Measurements from ENCODE around the gene RTN4R. TPM values are rescaled to one million over a fixed set of nuclear protein-coding genes. Genes with fewer than 3 reads are reported as not detected.
"Not testable (repeated sequence)": the region's sequence is repeated elsewhere in the genome, so short reads cannot be mapped to it uniquely, and the experiment has no call there.

Gene RTN4R
- total and polyA plus RNA-seq, 4 donors: 0.05 to 2.7 (median 1.0) TPM

GRCh38 chr22:20277936-20278635 lies 10.0 kb upstream of the RTN4R start:
- intact Hi-C loops (cut with DNase I); H3K27me3 ChIP-seq (ENCODE audit: control insufficient read depth in 1 of 2, insufficient read depth in 2 of 2, low read length in 1 of 2); H3K27ac ChIP-seq (ENCODE audit: low read depth in 1 of 2, low read length in 2 of 2); ATAC-seq (ENCODE audit: low FRiP score); H3K9me3 ChIP-seq (ENCODE audit: control insufficient read depth, low read length); H3K36me3 ChIP-seq (ENCODE audit: control insufficient read depth in 1 of 2, insufficient read depth in 2 of 2, low read length in 1 of 2); H3K4me1 ChIP-seq (ENCODE audit: control insufficient read depth in 1 of 2, insufficient read depth in 2 of 2, low read length in 2 of 2); H3K4me3 ChIP-seq (ENCODE audit: low read length in 2 of 2); DNase-seq: not testable (repeated sequence)
- 84 to 87% methylated on average over 16 to 17 of the region's 18 CpGs for WGBS, 2 donors

- H3K9me3 ChIP-seq (ENCODE audit: control insufficient read depth, low read length): no peaks in the 10 kb centered on the region
- 83 to 88% methylated on average over 7 of the region's 7 CpGs for WGBS, 2 donors
- intact Hi-C loops (cut with DNase I): no loop called here
- no peak for ATAC-seq (ENCODE audit: low FRiP score)
- no peak overlapping the region for H3K4me3 ChIP-seq (ENCODE audit: low read length in 2 of 2)
- H3K36me3 ChIP-seq (ENCODE audit: control insufficient read depth in 1 of 2, insufficient read depth in 2 of 2, low read length in 1 of 2): no peaks in the 10 kb centered on the region
- DNase-seq: no peak
- H3K4me1 ChIP-seq (ENCODE audit: control insufficient read depth in 1 of 2, insufficient read depth in 2 of 2, low read length in 2 of 2): no peaks in the 10 kb centered on the region
- H3K27ac ChIP-seq (ENCODE audit: low read depth in 1 of 2, low read length in 2 of 2): no peak overlapping the region
- H3K27me3 ChIP-seq (ENCODE audit: control insufficient read depth in 1 of 2, insufficient read depth in 2 of 2, low read length in 1 of 2): no peaks in the 10 kb centered on the region
Observed at GRCh38 chr22:20276468-20276867, 8.3 kb upstream of the RTN4R start.

GRCh38 chr22:20275836-20276235 lies 7.7 kb upstream of the RTN4R start:
- Histone ChIP-seq H3K27ac (ENCODE audit: low read depth in 1 of 2, low read length in 2 of 2) (no peak overlapping the region), H3K9me3 (ENCODE audit: control insufficient read depth, low read length) (no peaks in the 10 kb centered on the region), H3K4me3 (ENCODE audit: low read length in 2 of 2) (no peak overlapping the region), H3K4me1 (ENCODE audit: control insufficient read depth in 1 of 2, insufficient read depth in 2 of 2, low read length in 2 of 2) (no peaks in the 10 kb centered on the region), H3K27me3 (ENCODE audit: control insufficient read depth in 1 of 2, insufficient read depth in 2 of 2, low read length in 1 of 2) (no peaks in the 10 kb centered on the region), H3K36me3 (ENCODE audit: control insufficient read depth in 1 of 2, insufficient read depth in 2 of 2, low read length in 1 of 2) (no peaks in the 10 kb centered on the region)
- DNase-seq: no peak
- intact Hi-C loops (cut with DNase I): no loop called here
- ATAC-seq (ENCODE audit: low FRiP score): no peak
- 96 to 98% methylated on average over 13 of the region's 13 CpGs for WGBS, 2 donors

- H3K36me3 ChIP-seq (ENCODE audit: control insufficient read depth in 1 of 2, insufficient read depth in 2 of 2, low read length in 1 of 2); DNase-seq; H3K27ac ChIP-seq (ENCODE audit: low read depth in 1 of 2, low read length in 2 of 2); intact Hi-C loops (cut with DNase I); H3K4me1 ChIP-seq (ENCODE audit: control insufficient read depth in 1 of 2, insufficient read depth in 2 of 2, low read length in 2 of 2); H3K9me3 ChIP-seq (ENCODE audit: control insufficient read depth, low read length); H3K4me3 ChIP-seq (ENCODE audit: low read length in 2 of 2); H3K27me3 ChIP-seq (ENCODE audit: control insufficient read depth in 1 of 2, insufficient read depth in 2 of 2, low read length in 1 of 2); ATAC-seq (ENCODE audit: low FRiP score): not testable (repeated sequence)
- 80 to 82% methylated on average over 5 to 6 of the region's 7 CpGs for WGBS, 2 donors
Observed at GRCh38 chr22:20275325-20275724, 7.2 kb upstream of the RTN4R start.

GRCh38 chr22:20274374-20274773 lies 6.3 kb upstream of the RTN4R start:
- ATAC-seq (ENCODE audit: low FRiP score); H3K4me1 ChIP-seq (ENCODE audit: control insufficient read depth in 1 of 2, insufficient read depth in 2 of 2, low read length in 2 of 2); intact Hi-C loops (cut with DNase I); H3K4me3 ChIP-seq (ENCODE audit: low read length in 2 of 2); H3K27me3 ChIP-seq (ENCODE audit: control insufficient read depth in 1 of 2, insufficient read depth in 2 of 2, low read length in 1 of 2); H3K9me3 ChIP-seq (ENCODE audit: control insufficient read depth, low read length); H3K36me3 ChIP-seq (ENCODE audit: control insufficient read depth in 1 of 2, insufficient read depth in 2 of 2, low read length in 1 of 2); DNase-seq; H3K27ac ChIP-seq (ENCODE audit: low read depth in 1 of 2, low read length in 2 of 2): not testable (repeated sequence)
- WGBS, 2 donors: 92 to 94% methylated on average over 7 to 9 of the region's 10 CpGs

- no peak overlapping the region for H3K4me3 ChIP-seq (ENCODE audit: low read length in 2 of 2)
- no peaks in the 10 kb centered on the region for H3K36me3 ChIP-seq (ENCODE audit: control insufficient read depth in 1 of 2, insufficient read depth in 2 of 2, low read length in 1 of 2)
- no peaks in the 10 kb centered on the region for H3K4me1 ChIP-seq (ENCODE audit: control insufficient read depth in 1 of 2, insufficient read depth in 2 of 2, low read length in 2 of 2)
- ATAC-seq (ENCODE audit: low FRiP score): no peak
- H3K27me3 ChIP-seq (ENCODE audit: control insufficient read depth in 1 of 2, insufficient read depth in 2 of 2, low read length in 1 of 2): no peaks in the 10 kb centered on the region
- no peak overlapping the region for H3K27ac ChIP-seq (ENCODE audit: low read depth in 1 of 2, low read length in 2 of 2)
- DNase-seq: no peak
- intact Hi-C loops (cut with DNase I): no loop called here
- H3K9me3 ChIP-seq (ENCODE audit: control insufficient read depth, low read length): no peaks in the 10 kb centered on the region
- WGBS, 2 donors: 50% methylated on average over 11 to 12 of the region's 12 CpGs
Observed at GRCh38 chr22:20273758-20274181, 5.7 kb upstream of the RTN4R start.

GRCh38 chr22:20272700-20273099 lies 4.6 kb upstream of the RTN4R start:
- intact Hi-C loops (cut with DNase I): loop anchor here in 1 of 2 donors (1.0 kb wide), 1 partner anchor 11 kb away; no protein-coding TSS in a partner anchor
- Histone ChIP-seq H3K9me3 (ENCODE audit: control insufficient read depth, low read length) (no peaks in the 10 kb centered on the region), H3K4me1 (ENCODE audit: control insufficient read depth in 1 of 2, insufficient read depth in 2 of 2, low read length in 2 of 2) (no peaks in the 10 kb centered on the region), H3K36me3 (ENCODE audit: control insufficient read depth in 1 of 2, insufficient read depth in 2 of 2, low read length in 1 of 2) (no peaks in the 10 kb centered on the region), H3K27ac (ENCODE audit: low read depth in 1 of 2, low read length in 2 of 2) (no peak overlapping the region), H3K4me3 (ENCODE audit: low read length in 2 of 2) (no peak overlapping the region), H3K27me3 (ENCODE audit: control insufficient read depth in 1 of 2, insufficient read depth in 2 of 2, low read length in 1 of 2) (no peaks in the 10 kb centered on the region)
- ATAC-seq (ENCODE audit: low FRiP score) (no peak), DNase-seq (no peak)
- 88 to 91% methylated on average over 13 of the region's 13 CpGs for whole genome bisulfite sequencing, 2 donors

- DNase-seq: no peak
- no peaks in the 10 kb centered on the region for H3K9me3 ChIP-seq (ENCODE audit: control insufficient read depth, low read length)
- intact Hi-C loops (cut with DNase I): loop anchor here in 1 of 2 donors (1.0 kb wide), 1 partner anchor 11 kb away; no protein-coding TSS in a partner anchor
- H3K4me1 ChIP-seq (ENCODE audit: control insufficient read depth in 1 of 2, insufficient read depth in 2 of 2, low read length in 2 of 2): no peaks in the 10 kb centered on the region
- H3K4me3 ChIP-seq (ENCODE audit: low read length in 2 of 2): no peak overlapping the region
- WGBS, 2 donors: 93 to 94% methylated on average over 9 of the region's 9 CpGs
- no peaks in the 10 kb centered on the region for H3K27me3 ChIP-seq (ENCODE audit: control insufficient read depth in 1 of 2, insufficient read depth in 2 of 2, low read length in 1 of 2)
- H3K27ac ChIP-seq (ENCODE audit: low read depth in 1 of 2, low read length in 2 of 2): no peak overlapping the region
- H3K36me3 ChIP-seq (ENCODE audit: control insufficient read depth in 1 of 2, insufficient read depth in 2 of 2, low read length in 1 of 2): no peaks in the 10 kb centered on the region
- no peak for ATAC-seq (ENCODE audit: low FRiP score)
Observed at GRCh38 chr22:20272174-20272573, 4.1 kb upstream of the RTN4R start.

All from aorta (tissue), 5 donors.